ENCODE results near the gene UBN1.
A peak's percentile ranks its signal among the peaks of the same experiment; 100 is the strongest.

The UBN1 gene

GRCh38 chr16:4846901-4847773 lies at the start of gene UBN1, which contains the start of gene GLYR1:
UBN1 (plus strand) TSS chr16:4847481; CDS start chr16:4852918, 5,437 bp downstream.
GLYR1 (minus strand) TSS chr16:4847288; CDS start chr16:4847265, 23 bp downstream.
- DNase-seq, result peak; percentile 91

- no peak for DNase-seq
These were observed 49.5 kb upstream of the UBN1 start for GRCh38 chr16:4797805-4798252.

- DNase-seq, result no peak
These were observed 48.8 kb upstream of the UBN1 start for GRCh38 chr16:4798456-4798855.

- DNase-seq, result no peak
These were observed 48.0 kb upstream of the UBN1 start for GRCh38 chr16:4799171-4799855.

- DNase-seq, result peak; percentile 65
These were observed 46.8 kb upstream of the UBN1 start for GRCh38 chr16:4800290-4801041.

GRCh38 chr16:4801051-4801961 lies 46.0 kb upstream of the UBN1 start:
- no peak for DNase-seq

- DNase-seq, result peak; percentile 59
These were observed 45.2 kb upstream of the UBN1 start, which contains the start of gene ROGDI for GRCh38 chr16:4801962-4802658. ROGDI (minus strand) TSS chr16:4802633; CDS start chr16:4802571, 62 bp downstream.

- peak; percentile 80 for DNase-seq
These were observed 44.5 kb upstream of the UBN1 start for GRCh38 chr16:4802659-4803287.

GRCh38 chr16:4803401-4803844 lies 43.9 kb upstream of the UBN1 start:
- DNase-seq, result no peak

- no peak for DNase-seq
These were observed 43.2 kb upstream of the UBN1 start for GRCh38 chr16:4803898-4804762.

- no peak for DNase-seq
These were observed 42.0 kb upstream of the UBN1 start for GRCh38 chr16:4805231-4805630.

GRCh38 chr16:4806280-4806679 lies 41.0 kb upstream of the UBN1 start:
- no peak for DNase-seq

- no peak for DNase-seq
These were observed 36.0 kb upstream of the UBN1 start for GRCh38 chr16:4811242-4811641.

GRCh38 chr16:4811773-4812172 lies 35.5 kb upstream of the UBN1 start:
- DNase-seq, result no peak

GRCh38 chr16:4813251-4814003 lies 33.9 kb upstream of the UBN1 start:
- DNase-seq, result no peak

GRCh38 chr16:4814046-4814445 lies 33.2 kb upstream of the UBN1 start:
- no peak for DNase-seq

GRCh38 chr16:4814542-4815173 lies 32.6 kb upstream of the UBN1 start:
- no peak for DNase-seq

GRCh38 chr16:4820652-4821051 lies 26.6 kb upstream of the UBN1 start:
- DNase-seq, result no peak

Measured in DMS 273 treated with DMSO at 0.1 percent for 48 hours (cell line).